Endothelial cell of umbilical vein (primary cell): ENCODE measurements around the gene NCKAP5.

Experiments used
- POLR2AphosphoS5 ChIP-seq: IDR thresholded peaks from 2 replicates; pipeline ENCODE4 v1.6.1; 2012; ENCODE audit warnings: low read depth, mild to moderate bottlenecking, control low read depth, low read length, moderate library complexity; ENCODE audit not compliant: insufficient read depth
- TF ChIP-seq, protein P1 (sequence below), 2 donors: IDR thresholded peaks; 1 replicate in 1 of 2; 2 replicates in 1 of 2; pipeline ENCODE4 v1.5.1; 2011; ENCODE audit warnings: low read length in 2 of 2, mild to moderate bottlenecking in 2 of 2, moderate library complexity in 2 of 2, control low read depth in 1 of 2, inconsistent platforms in 1 of 2, low read depth in 1 of 2; ENCODE audit not compliant: insufficient read depth in 1 of 2; ENCODE audit errors: extremely low read depth in 1 of 2
- TF ChIP-seq, protein P2 (sequence below): IDR thresholded peaks from 2 replicates; pipeline ENCODE4 v1.6.1; 2011; ENCODE audit not compliant: insufficient read depth, insufficient read length

DNA sequence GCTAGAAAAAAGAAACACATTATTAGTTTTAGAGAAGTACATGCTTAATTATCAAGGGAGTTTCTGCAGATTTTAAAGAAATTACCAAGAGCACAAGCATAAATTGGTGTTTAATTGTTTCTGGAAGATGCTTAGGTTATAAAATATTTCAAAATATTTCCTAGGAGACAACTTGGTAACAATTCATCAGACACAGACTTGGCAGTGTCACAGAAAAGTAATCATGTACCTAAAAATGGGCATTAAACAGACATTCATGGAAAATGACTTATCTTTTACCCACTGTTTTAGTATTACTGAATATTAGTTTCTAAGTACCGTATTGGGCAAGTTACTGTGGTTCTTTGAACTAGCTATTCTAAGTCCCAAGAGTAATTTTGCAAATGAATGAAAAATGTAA, 469.5 kb downstream of the NCKAP5 start:
- TF ChIP-seq, protein P1, sequence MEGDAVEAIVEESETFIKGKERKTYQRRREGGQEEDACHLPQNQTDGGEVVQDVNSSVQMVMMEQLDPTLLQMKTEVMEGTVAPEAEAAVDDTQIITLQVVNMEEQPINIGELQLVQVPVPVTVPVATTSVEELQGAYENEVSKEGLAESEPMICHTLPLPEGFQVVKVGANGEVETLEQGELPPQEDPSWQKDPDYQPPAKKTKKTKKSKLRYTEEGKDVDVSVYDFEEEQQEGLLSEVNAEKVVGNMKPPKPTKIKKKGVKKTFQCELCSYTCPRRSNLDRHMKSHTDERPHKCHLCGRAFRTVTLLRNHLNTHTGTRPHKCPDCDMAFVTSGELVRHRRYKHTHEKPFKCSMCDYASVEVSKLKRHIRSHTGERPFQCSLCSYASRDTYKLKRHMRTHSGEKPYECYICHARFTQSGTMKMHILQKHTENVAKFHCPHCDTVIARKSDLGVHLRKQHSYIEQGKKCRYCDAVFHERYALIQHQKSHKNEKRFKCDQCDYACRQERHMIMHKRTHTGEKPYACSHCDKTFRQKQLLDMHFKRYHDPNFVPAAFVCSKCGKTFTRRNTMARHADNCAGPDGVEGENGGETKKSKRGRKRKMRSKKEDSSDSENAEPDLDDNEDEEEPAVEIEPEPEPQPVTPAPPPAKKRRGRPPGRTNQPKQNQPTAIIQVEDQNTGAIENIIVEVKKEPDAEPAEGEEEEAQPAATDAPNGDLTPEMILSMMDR (IDR thresholded peaks at IDR 0.05; ENCODE audit: extremely low read depth in 1 of 2, insufficient read depth in 1 of 2, low read depth in 1 of 2, low read length in 2 of 2): no peak
- TF ChIP-seq, protein P2, sequence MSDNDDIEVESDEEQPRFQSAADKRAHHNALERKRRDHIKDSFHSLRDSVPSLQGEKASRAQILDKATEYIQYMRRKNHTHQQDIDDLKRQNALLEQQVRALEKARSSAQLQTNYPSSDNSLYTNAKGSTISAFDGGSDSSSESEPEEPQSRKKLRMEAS: no peak
- no peak for TF ChIP-seq POLR2AphosphoS5
